NCI-H2171 treated with DMSO at 0.1 percent for 48 hours (cell line): ENCODE measurements around the gene MAP3K7.

Experiments
- DNase-seq: peaks from one replicate; lab custom pipeline; 2025; lab: John Stamatoyannopoulos, UW

Gene MAP3K7

DNA sequence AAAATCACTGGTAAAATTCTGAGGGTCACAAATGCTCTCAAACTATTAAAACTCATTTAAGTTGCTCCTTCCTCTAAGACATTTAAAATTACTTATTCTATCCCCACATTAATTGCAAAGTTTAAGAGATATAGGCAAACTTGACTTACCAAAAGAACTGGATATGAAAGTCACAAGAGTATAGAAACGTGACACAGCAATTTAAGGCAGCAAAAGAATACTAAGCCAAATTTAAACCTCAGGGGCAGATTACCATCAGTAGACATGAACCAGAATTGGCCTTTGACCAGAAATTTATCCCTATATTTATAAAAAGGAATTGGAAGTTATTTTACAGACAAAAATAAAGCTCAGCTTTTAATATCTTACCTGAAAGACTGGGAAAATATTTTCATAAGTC, 56.0 kb downstream of the MAP3K7 start:
- no peak for DNase-seq

DNA sequence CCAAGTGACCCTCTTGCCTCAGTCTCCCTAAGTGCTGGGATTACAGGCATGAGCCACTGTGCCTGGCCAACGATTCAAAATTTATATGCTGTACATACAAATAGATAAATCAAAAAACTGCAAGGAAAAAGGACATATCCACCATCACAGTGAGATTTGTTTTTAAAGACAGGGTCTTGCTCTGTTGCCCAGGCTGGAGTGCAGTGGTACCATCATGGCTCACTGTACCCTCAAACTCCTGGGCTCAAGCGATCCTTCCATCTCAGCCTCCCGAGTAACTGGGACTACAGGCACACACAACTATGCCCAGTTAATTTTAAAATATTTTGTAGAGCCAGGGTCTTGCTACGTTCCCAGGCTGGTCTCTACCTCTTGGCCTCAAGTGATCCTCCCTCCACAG, 61.5 kb downstream of the MAP3K7 start:
- DNase-seq: no peak

DNA sequence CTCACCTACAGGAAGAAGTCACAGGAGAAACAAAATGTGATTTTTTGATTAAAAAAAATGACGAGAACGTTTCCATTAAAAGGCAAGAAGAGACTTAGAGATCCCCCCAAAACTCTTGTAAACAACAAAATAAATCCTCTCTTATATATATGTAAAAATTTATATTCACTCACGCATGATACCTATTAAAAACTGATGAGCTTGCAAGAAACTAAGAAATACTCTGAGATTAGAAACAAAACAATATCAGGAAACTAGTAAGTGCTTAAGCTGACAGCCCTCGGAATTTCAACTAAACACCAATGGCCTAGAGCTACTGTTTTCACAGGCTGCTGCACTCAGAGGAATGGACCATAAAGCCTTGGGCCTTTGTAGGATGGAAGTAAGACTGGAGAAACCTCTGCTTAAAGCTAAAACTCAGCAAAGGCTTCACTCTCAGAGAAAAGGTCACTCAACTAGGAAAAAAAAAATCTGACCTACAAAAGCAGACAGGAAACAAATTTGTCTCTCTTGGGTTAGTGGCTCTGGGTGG, 63.0 kb downstream of the MAP3K7 start:
- no peak for DNase-seq

DNA sequence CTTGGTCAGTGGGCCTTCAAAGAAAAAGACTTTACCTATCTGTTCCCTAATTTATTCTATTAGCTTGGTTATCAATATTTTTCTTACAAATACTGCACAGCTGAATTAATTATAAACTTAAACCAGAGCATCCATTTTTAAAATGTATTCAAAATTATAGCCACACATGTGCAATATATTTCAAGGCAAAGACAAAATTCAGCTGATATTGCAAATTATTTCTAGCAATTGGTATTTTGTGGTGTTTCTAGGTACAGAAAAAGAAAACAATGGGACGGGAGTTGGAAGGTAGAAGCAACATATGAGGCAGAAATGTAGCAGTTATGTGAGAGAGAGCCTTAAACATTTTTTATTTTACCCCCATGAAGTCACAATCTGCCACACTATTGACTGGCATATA, 64.9 kb downstream of the MAP3K7 start:
- no peak for DNase-seq

DNA sequence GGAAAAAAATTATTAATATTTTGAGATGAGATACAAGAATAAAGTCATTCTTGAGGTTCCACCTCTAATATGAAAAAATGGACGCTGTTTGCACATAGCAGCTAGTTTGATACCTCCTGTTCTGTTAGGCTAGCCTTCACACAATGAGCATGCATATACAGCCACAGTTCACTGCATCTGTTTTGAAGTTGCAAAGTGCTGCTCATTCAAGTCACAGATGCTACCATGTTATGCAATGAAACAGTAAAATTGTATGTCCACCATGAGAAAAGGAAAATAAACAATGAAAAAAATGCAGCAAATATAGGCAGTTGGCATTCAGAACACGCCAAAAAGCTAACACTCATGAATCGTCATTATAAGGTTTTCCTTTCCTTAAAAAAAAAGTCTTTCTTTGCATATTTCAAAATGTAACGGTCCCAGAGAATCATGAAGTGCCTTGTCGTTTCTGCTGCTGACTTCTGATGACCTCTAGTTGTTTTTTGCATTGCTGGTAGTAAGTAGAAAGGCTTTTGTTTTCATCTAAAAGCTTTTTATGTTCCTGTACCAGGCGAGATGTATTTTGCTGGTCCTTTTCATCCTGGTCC, 70.7 kb downstream of the MAP3K7 start:
- DNase-seq: no peak

DNA sequence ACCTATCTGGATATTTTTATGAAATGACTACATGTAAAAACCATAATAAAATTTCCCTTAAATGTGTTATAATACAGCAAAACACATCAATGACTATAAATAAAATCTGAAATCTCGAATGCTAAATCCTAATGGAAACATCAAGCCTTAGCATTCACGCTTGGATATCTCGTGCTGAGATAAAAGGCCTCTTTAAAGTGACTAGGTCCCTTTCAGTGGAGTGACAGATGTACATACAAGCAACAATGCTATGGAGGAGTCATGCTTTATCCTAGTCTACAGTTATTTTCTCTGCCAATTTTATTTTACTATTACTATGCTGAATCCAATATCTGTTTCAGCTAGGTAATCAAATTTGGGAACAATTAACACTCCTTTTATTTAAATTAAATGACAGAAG, 72.4 kb downstream of the MAP3K7 start:
- no peak for DNase-seq

DNA sequence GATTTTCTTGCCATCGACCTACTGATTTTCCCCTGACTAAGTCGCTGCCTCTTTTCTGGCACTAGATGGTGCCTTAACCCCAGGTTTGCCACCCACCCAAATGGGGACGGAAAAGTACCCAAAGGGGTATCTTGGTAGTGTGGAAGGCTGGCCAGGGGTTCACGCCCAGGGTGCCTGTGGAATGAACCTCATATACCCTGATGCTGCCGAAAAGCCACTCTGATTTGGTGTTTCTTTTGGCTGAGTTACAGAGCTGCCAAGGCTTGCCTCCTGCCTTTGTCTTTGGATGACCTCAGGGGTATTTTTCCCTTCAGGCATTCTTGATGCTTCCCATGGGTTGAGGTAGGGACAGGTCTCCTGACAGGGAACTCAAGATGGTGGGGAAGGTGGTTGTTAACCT, 78.1 kb downstream of the MAP3K7 start:
- no peak for DNase-seq

DNA sequence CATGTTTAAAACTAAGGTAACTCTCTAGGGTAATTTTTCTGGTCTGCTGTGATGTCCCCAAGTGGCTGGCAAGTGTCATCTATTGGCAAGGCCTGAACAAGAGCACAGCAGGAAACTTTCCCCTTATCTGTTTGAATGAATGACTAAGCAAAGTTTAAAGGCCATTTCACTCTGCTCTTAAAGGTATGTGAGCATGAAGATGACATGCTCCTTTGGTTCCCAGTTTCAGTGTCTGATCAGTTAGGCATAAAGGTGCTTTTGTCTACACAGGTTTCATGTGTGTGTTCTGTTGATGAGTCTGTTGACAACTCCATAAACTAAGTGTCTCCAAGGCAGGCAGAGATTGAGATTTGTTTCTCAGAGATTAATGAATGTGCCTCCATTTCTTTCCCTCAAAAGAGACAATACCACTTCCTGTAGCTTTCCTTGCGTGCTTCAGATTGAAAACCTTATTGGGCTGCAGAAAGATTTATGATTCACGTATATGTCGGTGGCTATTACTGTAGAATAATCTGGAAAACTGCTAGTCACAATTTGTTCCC, 83.9 kb downstream of the MAP3K7 start:
- no peak for DNase-seq

DNA sequence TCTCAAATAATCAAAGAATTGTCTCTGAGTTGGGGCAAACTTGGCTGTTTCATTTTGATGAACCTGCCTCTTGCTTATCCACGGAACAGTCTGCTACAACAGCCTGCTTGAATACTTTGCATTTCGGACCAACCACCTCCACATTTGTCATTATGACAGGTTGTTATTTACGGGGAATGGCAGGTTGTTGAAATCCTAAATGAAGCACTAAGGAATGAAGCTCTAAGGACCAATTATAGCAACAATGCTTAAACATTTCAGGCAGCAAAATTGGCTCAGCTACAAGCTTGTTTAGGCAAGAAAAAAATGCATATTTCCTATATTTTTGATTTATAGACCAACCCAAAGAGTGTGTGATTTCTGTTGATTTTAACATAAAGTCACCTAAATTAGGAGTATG, 84.5 kb downstream of the MAP3K7 start:
- no peak for DNase-seq

DNA sequence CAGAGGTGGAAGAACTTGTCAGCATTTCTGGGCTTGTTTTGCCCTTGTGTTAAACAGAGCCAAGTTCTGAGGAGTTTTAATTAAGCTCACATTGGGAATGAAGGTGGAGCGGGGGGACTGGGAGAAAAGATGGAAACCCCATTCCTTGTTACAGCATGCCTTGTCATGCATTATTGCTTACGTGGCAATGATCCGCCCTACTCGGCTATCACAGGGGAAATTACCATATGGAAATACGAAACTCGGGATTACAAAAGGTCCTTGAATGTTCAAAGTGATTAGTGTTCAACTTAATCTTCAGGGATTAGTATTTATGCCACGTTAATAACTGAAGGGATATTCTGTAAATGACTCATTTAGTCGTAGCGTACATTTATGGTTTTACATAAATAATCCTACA, 86.4 kb downstream of the MAP3K7 start:
- no peak for DNase-seq

DNA sequence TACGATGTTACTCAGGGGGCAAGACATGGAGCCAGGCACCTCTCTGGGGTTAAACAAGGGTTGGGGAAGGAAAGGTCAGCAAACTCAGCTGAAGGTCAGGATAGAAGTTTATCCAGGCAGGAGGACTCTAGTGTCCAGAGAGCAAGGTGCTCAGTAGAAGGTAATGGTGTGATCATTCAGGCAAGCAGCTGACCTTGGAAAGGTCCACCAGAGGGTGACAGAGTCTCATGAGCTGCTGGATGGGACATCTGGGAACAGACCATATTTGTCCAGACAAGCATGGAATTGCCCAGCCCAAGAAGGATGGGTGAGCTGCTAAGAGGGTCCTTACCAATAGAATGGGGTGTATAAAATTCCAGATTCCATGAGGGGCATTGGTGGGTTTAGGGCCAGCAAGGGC, 89.5 kb downstream of the MAP3K7 start:
- DNase-seq: no peak

DNA sequence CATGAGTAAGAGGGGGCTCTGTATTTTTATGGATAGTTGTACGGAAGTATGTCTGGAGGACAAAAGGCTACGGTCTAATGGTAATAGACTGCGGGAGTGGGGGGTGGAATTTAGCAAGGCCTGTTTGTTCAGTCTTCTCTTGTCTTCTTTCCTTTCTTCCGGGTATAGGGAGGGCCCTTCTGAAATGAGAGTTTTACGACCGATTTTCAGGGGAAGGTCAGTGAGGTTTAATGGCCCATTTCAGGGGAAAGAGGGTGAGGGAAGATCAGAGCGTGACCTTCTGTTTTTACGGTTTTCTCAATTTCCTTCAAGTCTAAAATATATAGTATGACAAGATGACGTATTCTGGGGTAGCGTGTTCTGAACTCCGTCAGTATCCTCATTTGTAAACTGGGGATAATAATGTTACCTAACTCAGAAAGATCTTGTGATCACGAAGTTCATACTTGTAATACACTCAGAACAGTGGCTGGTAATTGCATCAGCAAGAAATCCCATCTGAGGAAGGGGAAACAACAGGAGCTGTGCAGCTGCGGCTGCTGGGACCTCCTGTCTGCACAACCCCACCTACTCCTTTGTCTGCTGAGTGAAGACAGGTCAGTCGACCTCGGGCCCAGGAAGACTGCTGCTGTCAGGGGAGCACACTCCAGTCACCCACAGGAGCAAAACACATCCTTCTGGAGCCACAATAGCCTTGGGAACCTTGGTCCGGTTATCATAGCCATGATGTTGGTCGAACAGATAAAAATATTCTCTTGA, 90.4 kb downstream of the MAP3K7 start:
- no peak for DNase-seq

DNA sequence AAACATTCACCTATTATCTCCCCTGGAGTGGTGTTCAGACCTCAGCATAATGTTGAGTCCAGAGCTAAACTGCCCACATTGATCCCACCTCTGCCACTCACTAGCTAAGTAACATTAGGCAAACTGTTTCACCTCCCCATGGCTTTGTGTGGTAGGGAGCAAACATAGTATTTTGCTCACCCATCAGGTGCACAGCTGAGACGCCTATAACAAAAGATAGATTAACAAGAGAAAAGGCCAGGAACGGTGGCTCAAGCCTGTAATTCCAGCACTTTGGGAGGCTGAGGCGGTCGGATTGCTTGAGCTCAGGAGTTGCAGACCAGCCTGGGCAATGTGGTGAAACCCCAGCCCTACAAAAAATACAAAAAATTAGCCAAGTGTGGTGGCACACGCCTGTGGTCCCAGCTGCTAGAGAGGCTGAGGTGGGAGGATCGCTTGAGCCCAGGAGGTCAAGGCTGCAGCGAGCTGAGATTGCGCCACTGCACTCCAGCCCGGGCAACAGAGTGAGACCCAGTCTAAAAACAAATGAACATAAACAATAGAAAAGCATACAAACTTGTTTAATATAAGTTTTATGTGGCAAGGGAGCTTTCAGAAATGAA, 91.6 kb downstream of the MAP3K7 start:
- DNase-seq: no peak

DNA sequence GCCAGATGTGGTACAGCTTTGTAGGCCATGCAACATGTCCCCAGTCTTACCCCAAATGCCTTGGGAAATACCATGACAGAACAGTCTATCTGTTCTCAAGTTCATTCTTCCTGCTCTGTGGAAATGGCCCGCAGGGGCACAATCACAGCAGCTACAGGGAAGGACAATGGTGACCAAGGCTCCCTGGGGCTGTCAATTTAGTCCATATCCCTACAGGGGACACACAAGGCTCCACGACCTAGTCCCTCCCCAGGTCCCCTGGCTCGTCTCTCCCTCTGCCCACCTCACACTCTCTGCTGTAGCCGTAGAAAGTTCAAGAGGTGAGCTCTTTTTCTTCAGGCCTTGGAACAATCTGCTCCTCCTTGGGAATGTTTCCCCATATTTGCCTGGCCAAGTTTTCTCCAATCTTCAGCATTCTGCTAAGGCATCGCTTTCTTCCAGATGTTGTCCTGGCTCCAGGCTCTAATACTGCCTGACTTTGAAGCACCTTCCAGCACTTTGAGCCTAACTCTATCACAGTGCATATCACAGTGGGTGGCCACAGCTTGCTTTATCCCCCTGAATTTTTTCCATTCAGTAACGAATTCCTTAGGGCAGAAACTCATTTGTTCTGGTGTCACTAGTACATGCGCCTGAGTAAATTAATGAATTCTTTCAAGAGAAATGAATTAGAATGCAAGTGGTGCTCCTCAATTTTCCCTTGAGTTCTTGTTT, 92.6 kb downstream of the MAP3K7 start:
- no peak for DNase-seq

DNA sequence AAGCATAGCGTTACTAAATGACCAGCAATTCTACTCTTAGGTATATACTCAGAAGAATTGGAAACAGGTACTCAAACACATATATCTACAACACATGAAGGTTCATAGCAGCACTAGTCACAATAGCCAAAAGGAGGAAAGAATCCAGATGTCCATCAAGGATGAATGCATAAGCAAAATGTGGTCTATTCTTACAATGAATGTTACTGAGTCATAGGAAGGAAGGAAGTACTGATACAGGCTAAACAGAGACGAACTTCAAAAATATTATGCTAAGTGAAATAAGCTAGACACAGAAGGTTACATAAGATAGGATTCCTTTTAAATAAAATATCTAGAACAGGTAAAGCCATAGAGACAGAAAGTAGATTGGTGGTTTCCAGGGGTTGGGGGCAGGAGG, 93.5 kb downstream of the MAP3K7 start:
- no peak for DNase-seq

DNA sequence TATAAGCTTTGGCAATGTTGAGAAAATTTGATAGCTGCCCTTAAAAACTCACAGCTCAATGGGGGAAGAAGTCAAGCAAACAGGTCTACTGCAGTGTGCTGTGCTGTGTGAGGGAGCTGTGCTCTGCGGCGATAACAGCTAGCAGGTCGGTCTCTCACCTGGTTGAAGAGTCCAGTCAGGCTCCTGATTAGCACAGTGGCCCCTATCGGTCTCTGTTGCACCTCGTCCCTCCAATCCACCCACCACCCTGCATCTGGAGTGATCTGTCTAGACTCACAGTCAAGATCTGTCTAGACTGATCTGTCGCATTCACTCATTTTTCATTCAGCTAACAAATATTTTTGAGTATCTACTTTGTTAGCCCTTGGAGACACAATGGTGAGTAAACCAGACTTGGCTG, 94.1 kb downstream of the MAP3K7 start:
- DNase-seq: no peak

DNA sequence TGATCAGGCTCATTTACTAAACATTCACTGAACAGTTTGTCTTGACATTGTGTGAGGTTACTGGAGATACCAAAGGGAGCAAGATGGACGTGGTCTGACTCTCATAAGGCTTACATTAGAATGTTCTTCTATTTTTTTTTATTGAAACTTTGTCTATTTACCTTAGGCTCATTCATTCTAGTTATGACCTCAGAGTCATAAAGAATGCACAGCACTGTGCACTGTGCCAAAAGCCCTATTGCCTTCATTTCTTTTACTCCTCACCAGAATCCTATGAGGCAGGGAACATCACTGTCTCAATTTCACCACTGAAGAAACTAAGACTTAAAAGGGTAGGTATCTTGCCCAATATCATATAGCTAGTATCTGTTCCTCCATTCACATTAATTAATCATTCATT, 94.5 kb downstream of the MAP3K7 start:
- DNase-seq: no peak

DNA sequence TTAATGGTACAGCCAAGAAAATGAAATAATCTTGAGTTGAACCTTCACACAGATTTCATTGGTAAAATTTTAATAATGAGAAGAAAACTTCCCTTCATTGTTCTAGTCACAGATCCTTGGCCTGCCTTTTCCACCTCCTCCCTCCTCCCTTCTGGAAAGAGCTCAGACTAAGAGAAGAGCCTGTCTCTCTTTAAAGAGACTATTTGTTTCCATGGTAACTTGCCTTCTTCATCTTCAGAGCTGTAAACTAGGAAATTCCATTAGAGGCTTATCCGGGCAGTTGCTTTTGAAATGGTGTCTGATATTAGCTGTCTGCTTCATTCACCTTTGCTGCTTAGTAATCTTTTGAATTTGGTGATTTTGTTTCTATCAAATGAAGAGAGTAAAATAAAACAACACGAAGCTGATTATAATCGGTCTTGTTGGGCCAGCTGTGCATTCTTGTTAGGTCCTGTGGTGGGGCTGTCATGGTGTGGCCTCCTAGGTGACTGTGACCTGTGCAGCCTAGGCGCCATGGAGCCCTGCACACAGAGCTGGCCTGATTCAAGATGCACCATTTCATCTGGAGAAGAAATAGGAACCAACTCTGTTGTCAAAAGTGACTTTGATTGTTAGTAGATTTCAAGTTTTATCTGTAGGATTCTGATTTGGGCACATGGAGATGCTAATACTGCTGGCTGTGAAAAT, 96.7 kb downstream of the MAP3K7 start:
- no peak for DNase-seq

DNA sequence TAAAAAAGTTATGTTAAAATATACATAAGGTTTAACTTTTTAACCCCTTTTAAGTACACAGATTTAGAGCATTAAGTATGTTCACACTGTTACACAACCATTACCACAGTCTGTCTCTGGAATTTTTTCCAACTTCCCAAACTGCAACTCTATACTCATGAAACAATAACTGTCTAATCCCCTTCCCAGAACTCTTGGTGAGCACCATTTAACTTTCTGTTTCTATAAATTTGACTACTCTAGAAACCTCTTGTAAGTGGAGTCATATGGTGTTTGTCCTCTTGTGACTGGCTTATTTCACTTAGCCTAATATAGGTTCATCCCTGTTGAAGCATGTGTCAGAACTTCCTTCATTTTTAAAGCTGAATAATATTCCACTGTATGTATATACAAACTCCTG, 98.1 kb downstream of the MAP3K7 start:
- DNase-seq: no peak

DNA sequence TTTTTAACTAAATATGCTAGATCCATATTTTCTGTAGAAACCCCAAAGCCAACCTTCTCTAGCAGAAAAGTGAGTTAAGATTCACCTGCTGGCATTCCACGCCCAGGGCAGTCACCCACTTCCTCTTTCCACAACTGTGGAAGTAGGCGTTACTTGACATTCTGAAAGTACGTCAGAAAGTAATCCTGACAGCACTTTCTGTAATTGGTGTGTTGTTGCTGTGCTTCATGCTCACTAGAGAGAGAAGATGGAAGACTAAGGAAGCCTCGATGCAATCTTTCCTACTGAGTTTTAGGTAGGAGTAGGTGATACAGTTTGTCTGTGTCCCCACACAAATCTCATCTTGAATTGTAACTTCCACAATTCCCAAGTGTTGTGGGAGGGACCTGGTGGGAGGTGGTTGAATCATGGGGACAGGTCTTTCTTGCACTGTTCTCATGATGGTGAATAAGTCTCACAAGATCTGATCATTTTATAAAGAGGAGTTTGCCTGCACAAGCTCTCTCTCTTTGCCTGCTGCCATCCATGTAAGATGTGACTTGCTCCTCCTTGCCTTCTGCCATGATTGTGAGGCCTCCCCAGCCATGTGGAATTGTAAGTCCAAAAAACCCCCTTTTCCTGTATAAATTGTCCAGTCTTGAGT, 101.1 kb downstream of the MAP3K7 start:
- DNase-seq: no peak

DNA sequence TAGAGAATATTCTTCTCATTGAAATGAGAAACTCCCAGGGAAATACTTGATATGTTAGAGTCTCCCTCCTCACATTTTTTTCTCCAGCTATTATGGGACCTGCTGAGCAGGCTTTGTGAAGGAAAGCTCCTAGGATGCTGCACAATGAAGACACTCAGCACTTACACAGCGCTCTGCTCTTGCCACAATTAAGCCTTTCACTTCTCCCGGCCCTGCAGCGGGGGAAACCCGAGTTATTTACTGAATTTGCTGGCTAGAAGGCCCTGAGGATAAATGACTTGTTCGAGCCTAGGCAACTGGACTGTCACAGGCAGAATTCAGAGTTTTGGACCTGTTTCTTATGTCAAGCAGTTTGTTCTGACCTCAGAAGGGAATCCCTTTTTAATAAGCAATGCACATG, 102.0 kb downstream of the MAP3K7 start:
- no peak for DNase-seq
